Measurements from ENCODE around the gene PRMT3. TPM values are rescaled to one million over a fixed set of nuclear protein-coding genes. Genes with fewer than 3 reads are reported as not detected.

PRMT3 gene
- total and polyA plus RNA-seq, 2 of the 13 experiments (the other 11 are each of a cell fraction or from before 2014, with no cell fraction given) = 9.1 to 27.7 TPM

- TF ChIP-seq ZNF318 (CRISPR knock-in tag; IDR thresholded peaks at IDR 0.05) = no peak; the same call in 1 of the 2 replicates
- TF ChIP-seq ZKSCAN5 (CRISPR knock-in tag; IDR thresholded peaks at IDR 0.05) = peak; percentile 39; the same call in 1 of the 2 replicates
- TF ChIP-seq TCF12 (IDR thresholded peaks at IDR 0.05) = no peak
- peak; percentile 63; the same call in 1 of the 2 replicates for TF ChIP-seq TCF12 (CRISPR knock-in tag; IDR thresholded peaks at IDR 0.05)
- peak; percentile 91 for TF ChIP-seq ZNF616 (CRISPR knock-in tag; IDR thresholded peaks at IDR 0.05; ENCODE audit: low read depth)
- TF ChIP-seq ZBTB46 (CRISPR knock-in tag; IDR thresholded peaks at IDR 0.05; ENCODE audit: borderline replicate concordance) = peak; percentile 69; the same call in 1 of the 2 replicates
- TF ChIP-seq KDM5B (CRISPR knock-in tag; IDR thresholded peaks at IDR 0.05; ENCODE audit: borderline replicate concordance) = peak; percentile 85; the same call in 1 of the 2 replicates
- peak; percentile 42; the same call in 1 of the 2 replicates for TF ChIP-seq HHEX (CRISPR knock-in tag; IDR thresholded peaks at IDR 0.05)
- TF ChIP-seq, protein P1, sequence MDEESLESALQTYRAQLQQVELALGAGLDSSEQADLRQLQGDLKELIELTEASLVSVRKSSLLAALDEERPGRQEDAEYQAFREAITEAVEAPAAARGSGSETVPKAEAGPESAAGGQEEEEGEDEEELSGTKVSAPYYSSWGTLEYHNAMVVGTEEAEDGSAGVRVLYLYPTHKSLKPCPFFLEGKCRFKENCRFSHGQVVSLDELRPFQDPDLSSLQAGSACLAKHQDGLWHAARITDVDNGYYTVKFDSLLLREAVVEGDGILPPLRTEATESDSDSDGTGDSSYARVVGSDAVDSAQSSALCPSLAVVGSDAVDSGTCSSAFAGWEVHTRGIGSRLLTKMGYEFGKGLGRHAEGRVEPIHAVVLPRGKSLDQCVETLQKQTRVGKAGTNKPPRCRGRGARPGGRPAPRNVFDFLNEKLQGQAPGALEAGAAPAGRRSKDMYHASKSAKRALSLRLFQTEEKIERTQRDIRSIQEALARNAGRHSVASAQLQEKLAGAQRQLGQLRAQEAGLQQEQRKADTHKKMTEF (CRISPR knock-in tag; IDR thresholded peaks at IDR 0.05) = peak; percentile 81; the same call in 1 of the 2 replicates
- peak; percentile 81; the same call in 1 of the 2 replicates for TF ChIP-seq MTF1 (CRISPR knock-in tag; IDR thresholded peaks at IDR 0.05)
- TF ChIP-seq ZEB1 (IDR thresholded peaks at IDR 0.05; ENCODE audit: insufficient replicate concordance, low read depth) = no peak
- no peak for TF ChIP-seq LCORL (IDR thresholded peaks at IDR 0.05)
- TF ChIP-seq LCORL (CRISPR knock-in tag; IDR thresholded peaks at IDR 0.05) = peak; percentile 91
- TF ChIP-seq ZNF605 (CRISPR knock-in tag; IDR thresholded peaks at IDR 0.05) = peak; percentile 69
- peak; percentile 71; the same call in 1 of the 2 replicates for TF ChIP-seq REPIN1 (CRISPR knock-in tag; IDR thresholded peaks at IDR 0.05; ENCODE audit: borderline replicate concordance, low read depth)
- peak; percentile 78; the same call in 1 of the 2 replicates for TF ChIP-seq YEATS2 (CRISPR knock-in tag; IDR thresholded peaks at IDR 0.05; ENCODE audit: borderline replicate concordance)
- no peak; the same call in 1 of the 2 replicates for TF ChIP-seq E2F5 (CRISPR knock-in tag; conservative IDR thresholded peaks at IDR 0.05)
Observed at GRCh38 chr11:20387261-20388095, at the start of gene PRMT3 (continued).
